ENCODE results near the gene PRSS8.

DNA sequence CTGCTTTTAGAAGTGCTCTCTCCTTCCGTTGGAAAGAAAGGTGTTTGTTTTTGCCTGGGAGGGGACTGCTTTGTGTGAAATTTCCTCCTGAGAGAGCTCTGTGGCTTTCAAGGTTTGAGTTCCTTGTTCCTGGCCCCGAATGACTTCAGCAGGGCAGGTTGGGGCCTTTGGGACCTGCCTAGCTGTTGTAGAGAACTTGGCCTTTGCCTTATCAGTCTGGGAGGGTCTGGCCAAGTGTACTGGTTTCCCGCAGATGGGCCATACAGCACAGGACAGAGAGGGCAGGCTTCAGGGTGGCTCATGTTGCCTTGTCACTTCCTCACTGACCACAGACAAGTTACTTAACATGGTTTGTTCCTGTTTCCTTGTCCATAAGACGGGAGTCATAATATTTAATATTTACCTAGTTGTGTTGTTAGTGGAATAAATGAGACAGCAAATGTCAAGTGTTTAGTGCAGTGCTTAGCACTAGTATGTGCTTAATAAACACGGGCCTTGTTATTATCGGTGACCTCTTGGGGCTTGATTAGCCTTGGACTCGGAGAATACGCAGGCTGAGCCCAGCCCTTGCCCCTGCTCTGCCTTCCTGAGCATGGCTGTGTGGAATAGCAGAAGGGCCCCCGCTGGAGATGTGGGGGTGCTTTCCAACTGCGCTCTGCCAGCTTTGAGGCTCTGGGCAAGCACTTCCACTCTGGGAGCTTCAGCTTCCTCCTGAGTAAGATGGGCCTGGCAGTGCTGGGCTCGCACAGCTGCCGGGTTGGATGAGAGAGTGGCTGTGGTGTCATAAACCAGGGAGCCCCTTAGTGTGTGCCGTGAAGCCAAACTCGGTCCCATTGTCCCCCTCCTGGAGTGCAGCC, 6.6 kb downstream of the PRSS8 start:
- TF ChIP-seq TAF1 (IDR thresholded peaks at IDR 0.05; ENCODE audit: borderline replicate concordance, insufficient read depth, low read length) (no peak), POLR2AphosphoS5 (IDR thresholded peaks at IDR 0.05; ENCODE audit: low read depth, low read length) (no peak), REST (IDR thresholded peaks at IDR 0.05; ENCODE audit: insufficient read depth in 1 of 2, low read depth in 2 of 2, low read length in 2 of 2) (no peak)

Data from PFSK-1 (cell line).